HG03460 (cell line): ENCODE measurements around the gene ARSI.
"Not testable (repeated sequence)": the region's sequence is repeated elsewhere in the genome, so short reads cannot be mapped to it uniquely, and the experiment has no call there.

Experiments
- ATAC-seq: cut with Tn5 transposase; IDR thresholded peaks from one replicate; pipeline ENCODE4 v1.9.1; 2021; ENCODE audit not compliant: unreplicated experiment

The ARSI gene

DNA sequence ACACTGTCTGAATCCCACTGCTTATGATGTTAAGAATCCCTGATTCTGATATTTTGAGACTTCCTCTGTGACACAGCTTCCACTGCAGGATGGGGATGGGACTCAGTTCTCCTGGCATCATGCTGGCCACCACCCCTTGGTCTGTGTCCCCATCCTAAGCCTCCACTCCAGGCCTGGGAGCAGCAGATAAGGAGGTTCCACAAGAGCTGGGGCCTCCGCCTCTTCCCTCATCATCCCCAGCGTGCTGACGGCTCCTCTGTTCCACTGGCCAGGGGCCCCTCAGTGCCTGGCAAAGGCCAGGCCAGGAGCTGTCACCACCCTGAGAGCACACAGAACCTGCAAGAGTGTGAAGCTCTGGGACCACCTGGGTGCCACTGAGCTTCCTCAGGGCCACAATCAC lies 53.8 kb downstream of the ARSI start:
- ATAC-seq, result no peak

- not testable (repeated sequence) for ATAC-seq
Measured at GRCh38 chr5:150248493-150248892, 54.2 kb downstream of the ARSI start.

DNA sequence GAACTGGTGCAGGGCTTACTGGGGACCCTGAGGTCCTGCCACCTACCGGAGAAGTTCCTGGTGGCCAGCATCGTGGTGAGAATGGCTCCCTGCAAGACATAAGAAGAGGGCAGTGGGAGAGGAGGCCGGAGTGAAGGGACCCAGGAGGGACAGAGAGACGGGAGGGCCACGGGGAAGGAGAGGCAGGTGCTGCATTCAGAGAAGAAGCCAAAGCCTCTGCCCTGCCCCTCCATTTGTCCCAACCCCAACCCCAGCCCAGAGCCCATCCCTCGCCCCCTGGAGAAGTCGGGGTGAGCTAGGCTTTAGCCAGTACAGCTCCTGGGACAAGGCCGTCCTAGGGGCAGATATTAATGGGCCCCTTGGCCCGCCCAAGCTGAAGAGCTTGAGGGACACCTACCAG lies 55.0 kb downstream of the ARSI start:
- ATAC-seq, result no peak

DNA sequence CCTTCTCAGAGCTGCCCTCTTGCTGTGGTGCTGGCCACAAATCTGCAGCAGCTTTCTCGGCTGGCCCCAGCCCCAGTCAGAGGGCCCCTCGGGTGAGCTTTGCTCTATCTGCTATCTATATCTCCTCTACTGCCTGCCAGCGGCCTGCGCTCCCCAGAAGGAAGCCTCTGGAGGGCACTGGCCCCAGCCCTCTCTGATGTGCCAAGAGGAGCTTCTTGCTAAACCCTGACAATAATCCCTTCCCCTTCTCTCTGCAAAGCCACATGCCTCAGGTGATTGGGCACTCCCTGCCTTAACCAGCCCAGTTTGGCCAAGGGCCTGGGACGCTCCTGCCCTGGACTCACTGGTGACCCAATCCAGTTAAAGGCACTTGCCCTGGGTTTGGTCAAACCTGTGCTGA lies 55.9 kb downstream of the ARSI start:
- no peak for ATAC-seq

DNA sequence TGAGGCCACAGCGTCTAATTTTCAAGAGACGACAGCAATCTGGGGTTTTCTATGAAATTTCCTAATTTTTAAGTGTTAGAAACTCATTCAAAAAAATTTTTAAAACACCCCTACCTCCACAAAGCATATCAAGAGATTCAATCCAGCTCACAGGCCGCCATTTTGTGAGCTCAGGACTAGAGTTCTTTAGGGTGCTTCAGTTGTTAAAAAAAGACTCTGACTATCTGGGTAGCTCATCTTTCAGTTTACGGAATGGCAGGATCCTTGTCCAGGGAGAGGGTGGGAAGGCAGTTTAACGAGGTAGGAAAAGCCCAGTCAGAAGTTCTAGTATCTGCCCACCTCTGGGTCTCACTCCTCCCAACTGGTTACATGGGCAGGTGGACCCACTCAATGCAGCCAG lies 56.3 kb downstream of the ARSI start:
- ATAC-seq, result no peak
